Measurements from ENCODE around the gene WDR5.
"Not testable (repeated sequence)": the region's sequence is repeated elsewhere in the genome, so short reads cannot be mapped to it uniquely, and the experiment has no call there.

Gene WDR5

GRCh38 chr9:134135343-134136117 is at the start of gene WDR5:
WDR5 (plus strand) TSS chr9:134136082; CDS start chr9:134139878, 3,796 bp downstream.
- DNase-seq (ENCODE audit: low read depth), result peak; percentile 63

GRCh38 chr9:134088063-134088725 is 47.7 kb upstream of the WDR5 start:
- no peak for DNase-seq (ENCODE audit: low read depth)

- no peak for DNase-seq (ENCODE audit: low read depth)
Observed at GRCh38 chr9:134089972-134090371, 45.9 kb upstream of the WDR5 start.

GRCh38 chr9:134099123-134099761 is 36.6 kb upstream of the WDR5 start:
- peak; percentile 59 for DNase-seq (ENCODE audit: low read depth)

GRCh38 chr9:134100040-134100439 is 35.8 kb upstream of the WDR5 start:
- DNase-seq (ENCODE audit: low read depth), result no peak

- not testable (repeated sequence) for DNase-seq (ENCODE audit: low read depth)
Observed at GRCh38 chr9:134101133-134101532, 34.7 kb upstream of the WDR5 start.

- no peak for DNase-seq (ENCODE audit: low read depth)
Observed at GRCh38 chr9:134101623-134102149, 34.2 kb upstream of the WDR5 start.

- DNase-seq (ENCODE audit: low read depth), result no peak
Observed at GRCh38 chr9:134103391-134103998, 32.4 kb upstream of the WDR5 start.

GRCh38 chr9:134111064-134111463 is 24.8 kb upstream of the WDR5 start:
- DNase-seq (ENCODE audit: low read depth), result no peak

- DNase-seq (ENCODE audit: low read depth), result no peak
Observed at GRCh38 chr9:134112561-134112960, 23.3 kb upstream of the WDR5 start.

GRCh38 chr9:134118972-134119371 is 16.9 kb upstream of the WDR5 start:
- not testable (repeated sequence) for DNase-seq (ENCODE audit: low read depth)

- DNase-seq (ENCODE audit: low read depth), result no peak
Observed at GRCh38 chr9:134123764-134124128, 12.1 kb upstream of the WDR5 start.

- no peak for DNase-seq (ENCODE audit: low read depth)
Observed at GRCh38 chr9:134125413-134126095, 10.3 kb upstream of the WDR5 start.

- DNase-seq (ENCODE audit: low read depth), result no peak
Observed at GRCh38 chr9:134126373-134126772, 9.5 kb upstream of the WDR5 start.

- no peak for DNase-seq (ENCODE audit: low read depth)
Observed at GRCh38 chr9:134127065-134127580, 8.8 kb upstream of the WDR5 start.

GRCh38 chr9:134127616-134128015 is 8.3 kb upstream of the WDR5 start:
- no peak for DNase-seq (ENCODE audit: low read depth)

- DNase-seq (ENCODE audit: low read depth), result no peak
Observed at GRCh38 chr9:134128727-134129679, 6.9 kb upstream of the WDR5 start.

- DNase-seq (ENCODE audit: low read depth), result no peak
Observed at GRCh38 chr9:134130503-134131375, 5.1 kb upstream of the WDR5 start.

GRCh38 chr9:134131471-134132207 is 4.2 kb upstream of the WDR5 start:
- no peak for DNase-seq (ENCODE audit: low read depth)

Data from CMK (cell line).